Stimulated activated CD8-positive, alpha-beta memory T cell treated with anti-CD3 and anti-CD28 coated beads, Interleukin-7, amount 100 ng/mL, for 4 hours (primary cell): Measurements from ENCODE around the gene MAP6D1.

Experiments used
- DNase-seq, 2 donors: peaks; one replicate each; pipeline ENCODE4 v3.0.0-alpha.2; 2020; ENCODE audit warnings: low read depth in 2 of 2

MAP6D1 gene

DNA sequence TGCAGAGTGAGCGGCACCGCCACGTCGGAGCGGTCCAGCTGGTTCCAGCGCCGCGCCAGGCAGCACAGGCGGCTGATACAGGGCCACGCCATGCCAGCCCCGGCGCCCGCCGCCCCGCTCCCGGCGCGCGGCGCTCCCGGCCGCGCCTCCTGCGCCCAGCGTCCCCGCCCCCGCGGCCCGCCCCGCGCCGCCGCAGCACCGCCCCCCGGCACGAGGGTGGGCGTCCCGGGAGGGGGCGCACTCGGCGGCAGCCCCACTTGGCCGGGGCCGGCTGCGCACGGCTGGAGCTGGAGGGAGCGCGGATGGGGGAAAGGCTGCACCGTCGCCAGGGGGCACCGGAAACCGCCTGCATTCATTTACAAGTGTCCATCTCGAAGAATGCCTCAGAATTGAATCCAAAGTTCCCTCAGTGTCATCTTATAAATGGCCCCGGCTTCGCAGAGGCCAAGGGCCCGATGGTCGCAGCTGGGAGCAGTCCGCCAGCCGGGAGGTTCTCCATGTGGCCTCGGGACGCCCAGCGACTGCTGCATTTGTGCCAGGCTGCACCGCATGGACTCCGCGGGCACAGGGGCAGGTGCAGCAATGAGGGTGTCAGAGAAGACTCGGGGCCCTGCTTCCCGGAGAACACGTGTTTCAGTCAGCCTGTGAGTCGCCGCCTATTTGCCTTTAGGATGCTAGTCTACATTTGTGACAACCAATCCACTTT is at the start of gene MAP6D1:
Gene MAP6D1 (minus strand): TSS at position 122 of the 706 bp plus-strand sequence. CDS start 30 bp downstream, at position 92.
- peak; percentile 1 to 56 for DNase-seq

DNA sequence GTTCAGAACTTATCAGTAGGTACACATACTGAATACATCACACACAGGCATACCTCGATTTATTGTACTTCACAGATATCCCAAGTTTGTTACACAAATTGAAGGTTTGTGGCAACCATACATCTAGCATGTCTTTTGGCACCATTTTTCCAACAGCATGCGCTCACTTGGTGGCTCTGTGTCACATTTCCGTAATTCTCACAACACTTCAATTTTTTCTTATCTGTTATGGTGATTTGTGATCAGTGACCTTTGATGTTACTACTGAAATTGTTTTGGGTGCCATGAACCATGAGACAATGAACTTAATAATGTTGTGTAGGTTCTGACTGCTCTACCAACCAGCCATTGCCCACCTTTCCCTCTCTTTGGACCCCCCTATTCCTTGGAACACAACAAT is 48.5 kb upstream of the MAP6D1 start:
- no peak for DNase-seq

- DNase-seq: no peak
These were observed 46.2 kb upstream of the MAP6D1 start for GRCh38 chr3:183871541-183871940.

DNA sequence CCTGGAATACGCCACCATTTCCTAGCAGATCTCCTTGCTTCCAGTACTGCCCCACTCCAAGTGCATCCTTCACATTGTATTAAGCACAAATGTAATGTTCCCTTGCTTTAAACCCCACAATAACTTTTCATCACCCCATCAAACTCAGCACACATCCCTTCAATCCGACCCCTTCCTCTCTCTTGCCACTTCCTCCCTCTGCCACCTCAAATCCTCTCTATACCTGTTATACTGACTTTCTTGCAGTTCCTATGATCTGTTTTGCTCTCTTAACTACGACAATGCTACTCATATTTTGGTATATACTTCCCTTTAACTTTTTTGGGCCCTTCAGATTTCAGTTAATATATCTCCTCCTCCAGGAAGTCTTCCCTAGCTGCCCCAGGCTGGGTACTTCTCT is 45.2 kb upstream of the MAP6D1 start:
- no peak for DNase-seq

- no peak for DNase-seq
These were observed 43.4 kb upstream of the MAP6D1 start for GRCh38 chr3:183868796-183869195.

- no peak for DNase-seq
These were observed 37.2 kb upstream of the MAP6D1 start for GRCh38 chr3:183862610-183863009.

DNA sequence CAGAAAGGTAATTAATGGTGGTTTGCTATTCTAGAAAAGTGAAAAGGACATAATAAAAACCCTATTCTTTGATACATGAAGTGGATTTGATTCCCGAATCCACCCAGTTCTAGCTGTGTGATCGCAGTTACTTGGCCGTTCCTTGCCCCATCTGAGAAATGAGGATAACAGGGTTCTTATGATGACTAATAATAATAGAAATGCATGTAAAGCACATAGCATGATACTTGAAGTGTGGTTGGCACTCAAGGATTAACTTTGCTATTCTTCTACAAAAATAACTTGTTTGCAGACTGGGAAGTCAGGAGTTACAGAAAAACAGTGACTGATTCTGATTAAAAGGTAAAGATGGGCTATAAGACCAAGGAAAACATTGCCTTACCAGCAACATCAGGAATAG is 32.5 kb upstream of the MAP6D1 start:
- no peak for DNase-seq

DNA sequence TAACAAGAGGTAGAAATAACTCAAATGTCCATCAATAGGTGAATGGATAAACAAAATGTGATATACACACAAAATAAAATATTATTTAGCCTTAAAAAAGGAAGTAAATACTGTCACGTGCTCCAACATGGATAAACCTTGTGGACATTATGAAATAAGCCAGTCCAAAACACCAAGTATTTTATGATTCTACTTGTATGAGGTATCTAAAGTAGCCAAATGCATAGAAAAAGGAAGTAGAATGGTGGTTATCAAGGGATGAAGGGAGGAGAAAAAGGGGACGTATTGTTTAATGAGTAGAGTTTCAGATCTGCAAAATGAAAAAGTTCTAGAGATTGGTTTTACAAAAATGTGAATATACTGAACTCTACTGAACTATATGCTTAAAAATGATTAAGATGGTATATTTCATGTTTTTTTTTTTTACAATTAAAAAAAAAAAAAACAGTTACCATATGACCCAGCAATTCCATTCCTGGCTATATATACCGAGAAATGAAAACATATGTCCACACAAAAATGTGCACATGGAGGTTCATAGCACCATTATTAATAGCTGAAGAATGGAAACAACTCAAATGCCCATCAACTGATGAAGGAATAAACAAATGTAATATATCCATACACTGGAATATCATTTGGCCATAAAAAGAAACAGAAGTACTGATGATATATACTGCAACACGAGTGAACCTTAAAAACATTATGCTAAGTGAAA is 29.1 kb upstream of the MAP6D1 start:
- DNase-seq: no peak

- no peak for DNase-seq
These were observed 20.4 kb upstream of the MAP6D1 start for GRCh38 chr3:183845608-183846288.

DNA sequence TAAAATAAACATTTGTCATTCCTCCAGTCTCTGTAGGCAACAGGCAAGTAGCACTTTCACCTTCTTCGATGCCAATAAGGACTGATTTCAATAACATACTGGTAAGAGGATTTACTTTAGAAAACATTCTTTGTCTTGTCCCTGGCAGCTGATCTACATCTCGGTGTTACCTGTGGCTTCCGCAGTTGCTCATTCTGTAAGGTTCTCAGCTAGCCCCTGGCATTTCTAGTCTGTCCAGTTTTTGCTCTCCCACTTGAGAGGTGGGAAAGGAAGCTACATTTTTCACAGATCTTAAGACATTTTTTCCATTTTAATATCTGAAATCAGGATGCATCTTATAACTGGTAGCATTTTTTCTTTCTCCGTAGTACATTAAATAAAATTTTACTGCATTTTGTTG is 19.7 kb upstream of the MAP6D1 start:
- no peak for DNase-seq

- no peak for DNase-seq
These were observed 19.2 kb upstream of the MAP6D1 start for GRCh38 chr3:183844606-183845005.

GRCh38 chr3:183839751-183840150 is 14.4 kb upstream of the MAP6D1 start:
- no peak for DNase-seq

- no peak for DNase-seq
These were observed 12.5 kb upstream of the MAP6D1 start for GRCh38 chr3:183837894-183838293.

DNA sequence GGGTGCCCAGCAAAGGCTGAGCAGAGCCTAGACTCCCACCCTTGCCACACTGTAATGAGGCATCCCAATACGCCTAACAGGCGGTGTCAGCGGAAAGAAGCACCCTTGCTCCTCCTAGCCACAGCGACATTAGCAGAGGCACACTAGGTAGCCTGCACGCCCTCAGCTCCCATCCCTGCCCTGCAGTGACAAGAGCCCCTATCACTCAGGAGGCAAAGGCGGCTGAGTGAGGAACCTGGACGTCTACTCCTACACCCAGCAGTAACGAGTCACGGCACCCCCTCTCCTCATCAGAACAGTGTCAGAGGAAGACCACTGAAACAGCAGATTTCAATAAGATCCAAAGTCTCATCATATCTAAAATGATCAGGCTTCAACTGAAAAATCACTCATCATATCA is 12.0 kb upstream of the MAP6D1 start:
- DNase-seq: no peak

DNA sequence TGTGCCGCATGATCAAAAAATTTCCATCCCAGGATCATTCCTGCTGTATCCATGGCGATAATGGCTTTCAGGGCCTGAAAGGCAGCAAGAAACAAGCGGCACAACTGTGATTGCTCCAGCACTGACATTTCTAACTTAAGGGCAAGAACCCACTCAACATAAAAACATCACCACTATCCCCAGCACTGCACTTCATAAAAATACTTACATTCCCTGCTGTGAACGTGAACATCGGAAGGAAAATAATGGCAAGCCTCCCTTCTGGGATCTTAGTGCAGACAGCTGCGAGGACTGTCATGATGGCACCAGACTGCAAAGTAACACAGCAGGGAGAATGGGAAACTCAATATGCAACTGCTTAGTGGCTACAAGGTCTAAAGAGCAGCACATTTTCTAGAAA is 8.1 kb upstream of the MAP6D1 start:
- no peak for DNase-seq

GRCh38 chr3:183830187-183830586 is 4.8 kb upstream of the MAP6D1 start:
- DNase-seq: no peak

DNA sequence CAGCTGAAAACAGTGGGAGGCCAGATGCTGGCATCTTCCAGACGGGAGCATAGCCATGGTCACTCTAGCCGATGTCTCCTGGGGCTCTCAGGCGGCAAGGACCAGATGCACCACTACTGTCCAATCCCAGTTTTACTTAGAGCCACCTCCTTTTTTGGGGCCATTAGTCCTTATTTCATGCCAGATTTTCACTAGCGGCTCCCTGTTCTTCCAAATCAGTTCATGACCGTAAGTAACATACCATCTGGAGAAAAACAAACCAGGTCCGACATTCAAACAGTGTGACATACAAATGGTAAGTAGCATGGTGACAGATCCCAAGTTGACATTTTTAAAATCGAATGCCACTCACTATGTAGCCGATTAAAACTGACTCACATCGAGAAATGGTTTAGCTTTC is 4.1 kb upstream of the MAP6D1 start:
- DNase-seq: no peak

DNA sequence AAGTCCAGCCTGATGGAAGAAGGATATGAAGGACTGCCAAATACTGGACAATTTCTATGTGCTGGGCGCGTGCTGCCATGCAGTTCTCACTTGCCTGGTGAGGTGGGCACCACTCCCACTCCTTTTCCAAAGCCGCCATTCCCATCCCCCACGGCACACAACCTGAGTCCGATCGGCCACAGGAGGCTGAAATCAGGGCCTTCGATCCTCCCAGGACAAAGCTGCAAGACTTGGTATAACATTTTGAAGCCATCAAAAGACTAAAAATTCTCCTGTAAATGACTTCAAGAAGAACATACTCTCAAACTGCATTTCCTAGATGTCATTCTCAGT is 3.1 kb upstream of the MAP6D1 start:
- DNase-seq: no peak

- no peak for DNase-seq
These were observed 2.6 kb upstream of the MAP6D1 start for GRCh38 chr3:183827809-183828537.

- DNase-seq: no peak
These were observed 1.3 kb upstream of the MAP6D1 start for GRCh38 chr3:183826448-183827250.

DNA sequence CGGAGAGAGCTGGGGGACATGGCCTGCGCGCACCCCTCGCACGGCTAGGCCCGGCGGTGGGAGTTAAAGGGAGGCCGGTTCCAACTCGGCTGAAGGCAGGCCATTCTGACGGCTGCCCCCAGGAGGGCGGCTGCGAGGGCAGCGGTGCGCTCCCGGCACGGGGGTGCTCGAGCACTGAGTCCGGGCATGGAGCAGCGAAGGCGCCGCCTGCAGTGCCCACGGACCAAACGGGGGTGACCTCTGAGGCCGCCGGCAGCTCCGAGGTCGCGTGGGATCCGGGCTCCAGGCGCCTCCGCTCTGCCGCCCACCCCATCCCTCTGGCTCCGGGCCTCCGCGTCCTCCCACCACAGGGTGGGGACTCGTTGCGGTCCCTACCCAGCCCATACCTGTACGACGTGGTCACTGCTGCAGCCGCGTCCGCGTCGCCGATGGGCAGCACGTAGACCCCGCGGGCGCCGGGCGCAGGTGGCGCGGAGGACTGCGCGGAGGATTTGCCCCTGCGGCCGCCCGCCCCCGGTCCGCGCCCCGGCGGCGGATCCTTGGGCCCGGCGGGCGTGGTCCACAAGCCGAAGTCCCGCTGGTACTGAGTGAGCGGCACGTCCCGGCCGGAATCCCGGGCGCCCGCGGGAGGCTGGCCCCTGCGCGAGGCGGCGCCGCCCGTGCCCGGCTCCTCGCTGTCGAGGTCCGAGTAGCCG is 469 bp downstream of the MAP6D1 start:
- DNase-seq: peak in 1 of 2 donors; percentile 12
